Lung (tissue), 12 donors: Measurements from ENCODE around the gene ZBTB39. TPM values are rescaled to one million over a fixed set of nuclear protein-coding genes. Genes with fewer than 3 reads are reported as not detected.
"Not testable (repeated sequence)": the region's sequence is repeated elsewhere in the genome, so short reads cannot be mapped to it uniquely, and the experiment has no call there.

ENCODE experiments used
- ATAC-seq: fragments of 200-7000 bp; cut with Tn5 transposase; one replicate; pipeline ENCODE4 v1.9.1; 2020; ENCODE audit warnings: moderate number of reproducible peaks; ENCODE audit not compliant: insufficient read depth, low FRiP score
- DNase-seq, 3 donors: peaks; one replicate each; pipeline ENCODE4 v3.0.0-alpha.2; 2013 to 2017
- H3K27ac ChIP-seq, 2 donors: one replicate each; pipeline ENCODE4 v1.5.1; 2013; ENCODE audit warnings: mild to moderate bottlenecking in 2 of 2, moderate library complexity in 2 of 2, control low read depth in 1 of 2, inconsistent platforms in 1 of 2, low read depth in 1 of 2, low read length in 1 of 2
- H3K27me3 ChIP-seq, 3 donors: one replicate each; pipeline ENCODE4 v1.5.1; 2013; ENCODE audit warnings: low read length in 2 of 3; ENCODE audit not compliant: control insufficient read depth in 3 of 3, insufficient read depth in 3 of 3
- H3K36me3 ChIP-seq, 4 donors: one replicate each; pipeline ENCODE4 v1.5.1; 2013; ENCODE audit warnings: low read length in 4 of 4, mild to moderate bottlenecking in 1 of 4, moderate library complexity in 1 of 4; ENCODE audit not compliant: control insufficient read depth in 4 of 4, insufficient read depth in 4 of 4
- H3K4me1 ChIP-seq, 5 donors: one replicate each; pipeline ENCODE4 v1.5.1; 2013; ENCODE audit warnings: low read length in 5 of 5, mild to moderate bottlenecking in 2 of 5, moderate library complexity in 1 of 5; ENCODE audit not compliant: control insufficient read depth in 5 of 5, insufficient read depth in 5 of 5
- H3K4me3 ChIP-seq: one replicate; pipeline ENCODE4 v1.5.1; 2013; ENCODE audit warnings: mild to moderate bottlenecking, control low read depth, moderate library complexity
- H3K9ac ChIP-seq, 2 donors: one replicate each; pipeline ENCODE4 v1.5.1; 2013; ENCODE audit warnings: low read length in 2 of 2, control low read depth in 1 of 2; ENCODE audit not compliant: insufficient read depth in 1 of 2
- H3K9me3 ChIP-seq, 4 donors: one replicate each; pipeline ENCODE4 v1.5.1; 2013; ENCODE audit warnings: low read length in 3 of 4, mild to moderate bottlenecking in 1 of 4, moderate library complexity in 1 of 4; ENCODE audit not compliant: control insufficient read depth in 4 of 4, insufficient read depth in 3 of 4
- WGBS, 2 donors: extraction: QIAGEN DNeasy Blood & Tissue Kit; methylation state at CpG; one replicate each; pipeline ENCODE4 v1.1.7; 2013; 5-methylcytosine and 5-hydroxymethylcytosine counted together
- polyA plus RNA-seq, 2 donors: library from polyadenylated mRNA; stranded (reverse); fragments of 200-250 nt; gene quantifications; one replicate each; pipeline ENCODE4 v1.2.1, GENCODE V29; 2013
- total RNA-seq, 2 donors: library from RNA; depleted of rRNA in 1 of 2; stranded (reverse); fragments of >200 nt in 1 of 2; gene quantifications; one replicate each; pipeline ENCODE4 v1.2.1, GENCODE V29; 2014 to 2021
- TF ChIP-seq, protein P1 (sequence below): IDR thresholded peaks from 2 replicates; pipeline ENCODE4 v1.5.1; 2012; ENCODE audit warnings: mild to moderate bottlenecking; ENCODE audit errors: control extremely low read depth, extremely low read depth
- donor health status: control.
- donor health status: control.
- donor health status: Bipolar disorder and iron deficiency.
- donor health status: healthy.
- donor health status: DM: yes; HTN: yes; CAD: no.

The ZBTB39 gene
- total and polyA plus RNA-seq, 4 donors, result 2.2 to 9.1 (median 4.5) TPM

DNA sequence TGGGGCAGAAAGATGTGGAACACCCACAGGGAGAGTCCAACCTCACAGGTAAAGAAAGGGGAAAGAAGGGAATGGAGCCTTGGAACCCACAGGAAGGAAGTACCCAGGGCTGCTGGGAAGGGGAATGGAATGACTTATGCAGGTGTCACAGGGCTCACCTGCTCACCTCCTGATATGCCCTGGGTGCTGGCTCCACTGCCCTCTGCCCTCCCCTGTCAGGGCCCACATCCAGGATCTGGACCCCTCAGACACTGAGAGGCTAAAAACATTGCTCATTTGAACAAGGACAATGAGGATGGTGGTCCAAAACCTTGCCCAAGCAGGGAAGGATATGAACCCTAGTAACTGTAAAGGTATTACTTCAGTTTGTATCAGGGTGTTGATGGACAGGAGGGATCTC is 19.3 kb downstream of the ZBTB39 start:
- Histone ChIP-seq H3K4me1 (peaks cover 0 to 13% (median 10%) of the 10 kb centered on the region in 5 donors), H3K9ac (no peak overlapping the region), H3K27ac (no peak overlapping the region), H3K27me3 (no peaks in the 10 kb centered on the region), H3K36me3 (no peaks in the 10 kb centered on the region), H3K4me3 (no peak overlapping the region), H3K9me3 (no peaks in the 10 kb centered on the region)
- DNase-seq (no peak), ATAC-seq (no peak)
- TF ChIP-seq, protein P1, sequence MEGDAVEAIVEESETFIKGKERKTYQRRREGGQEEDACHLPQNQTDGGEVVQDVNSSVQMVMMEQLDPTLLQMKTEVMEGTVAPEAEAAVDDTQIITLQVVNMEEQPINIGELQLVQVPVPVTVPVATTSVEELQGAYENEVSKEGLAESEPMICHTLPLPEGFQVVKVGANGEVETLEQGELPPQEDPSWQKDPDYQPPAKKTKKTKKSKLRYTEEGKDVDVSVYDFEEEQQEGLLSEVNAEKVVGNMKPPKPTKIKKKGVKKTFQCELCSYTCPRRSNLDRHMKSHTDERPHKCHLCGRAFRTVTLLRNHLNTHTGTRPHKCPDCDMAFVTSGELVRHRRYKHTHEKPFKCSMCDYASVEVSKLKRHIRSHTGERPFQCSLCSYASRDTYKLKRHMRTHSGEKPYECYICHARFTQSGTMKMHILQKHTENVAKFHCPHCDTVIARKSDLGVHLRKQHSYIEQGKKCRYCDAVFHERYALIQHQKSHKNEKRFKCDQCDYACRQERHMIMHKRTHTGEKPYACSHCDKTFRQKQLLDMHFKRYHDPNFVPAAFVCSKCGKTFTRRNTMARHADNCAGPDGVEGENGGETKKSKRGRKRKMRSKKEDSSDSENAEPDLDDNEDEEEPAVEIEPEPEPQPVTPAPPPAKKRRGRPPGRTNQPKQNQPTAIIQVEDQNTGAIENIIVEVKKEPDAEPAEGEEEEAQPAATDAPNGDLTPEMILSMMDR, result no peak

DNA sequence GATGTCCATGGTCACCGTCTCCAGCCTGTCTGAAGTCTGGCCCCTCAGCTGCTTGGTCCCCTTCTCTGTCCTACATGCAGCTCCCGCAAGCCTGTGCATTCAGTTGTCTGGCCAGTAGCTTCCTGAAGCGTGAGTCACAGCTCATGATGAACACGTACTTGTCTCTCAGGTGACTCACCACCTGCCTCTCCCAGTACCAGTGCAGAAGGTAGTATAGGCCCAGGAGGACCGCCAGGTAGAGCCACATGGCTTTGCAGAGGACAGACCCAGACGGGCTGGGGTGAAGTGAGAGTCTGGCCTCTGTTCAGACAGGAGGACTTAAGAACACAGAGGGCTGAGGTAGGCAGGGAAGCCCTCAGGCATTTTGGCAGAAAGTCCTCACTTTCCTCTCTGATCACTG is 20.6 kb downstream of the ZBTB39 start:
- not testable (repeated sequence) for H3K36me3 ChIP-seq, H3K9ac ChIP-seq, H3K27me3 ChIP-seq, DNase-seq, H3K9me3 ChIP-seq, H3K4me3 ChIP-seq, H3K27ac ChIP-seq
- WGBS, 2 donors, result 60 to 85% methylated on average over 4 to 5 of the region's 6 CpGs
- peak; percentile 62 for ATAC-seq
- peaks cover 0 to 11% (median 4%) of the 10 kb centered on the region in 5 donors for H3K4me1 ChIP-seq

DNA sequence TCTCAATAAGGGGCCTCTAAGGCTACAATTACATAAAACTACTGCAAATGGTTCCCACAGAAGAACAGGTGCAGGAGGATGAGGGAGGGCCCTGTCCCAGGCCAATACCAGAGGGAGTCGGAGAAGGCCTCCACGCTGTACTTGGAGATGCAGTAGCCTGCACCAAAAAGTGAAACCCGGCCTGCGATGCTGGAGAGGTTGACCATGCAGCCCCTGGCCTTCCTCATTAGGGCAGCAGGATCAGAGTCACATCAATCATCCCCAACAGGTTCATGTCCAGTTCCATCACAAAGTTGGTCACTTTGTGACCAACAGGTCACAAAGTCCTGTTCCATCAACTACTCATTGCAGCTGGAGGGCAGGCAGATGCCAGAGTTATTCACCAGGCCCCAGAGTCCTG is 23.0 kb downstream of the ZBTB39 start:
- TF ChIP-seq, protein P1, result no peak
- WGBS, 2 donors, result 81 to 98% methylated on average over 4 of the region's 4 CpGs
- H3K36me3 ChIP-seq, result no peaks in the 10 kb centered on the region

DNA sequence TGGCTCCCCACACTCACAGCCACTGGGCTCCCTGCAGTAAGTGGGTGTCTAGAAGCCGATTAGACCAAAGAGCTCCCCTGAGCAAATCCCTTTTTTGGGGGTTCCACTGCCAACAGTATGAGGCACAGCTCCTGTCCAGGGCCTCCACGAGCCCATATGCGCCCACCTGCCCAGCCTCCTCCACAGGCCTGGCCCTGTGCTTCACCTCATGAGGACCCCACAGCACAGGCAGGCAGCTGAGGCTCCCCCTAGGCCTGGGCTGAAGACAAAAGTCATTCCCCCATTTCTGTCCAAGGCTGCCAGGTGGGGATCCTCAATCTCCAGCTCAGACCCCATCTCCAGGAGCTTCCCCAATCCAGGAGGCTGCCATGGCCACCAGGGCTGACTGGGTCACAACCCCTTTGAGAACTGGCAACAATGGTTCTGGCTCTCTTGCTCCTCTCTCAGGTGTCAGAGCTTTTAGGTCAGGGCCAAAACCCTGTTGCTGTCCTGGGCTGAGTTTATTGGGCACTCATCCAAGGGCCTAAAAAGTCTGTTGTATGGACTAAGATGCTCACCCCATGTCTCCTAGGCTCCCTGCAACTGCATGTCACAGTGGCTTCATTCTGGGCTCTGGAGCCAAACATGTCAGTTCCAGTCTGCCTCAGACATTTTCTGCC is 23.6 kb downstream of the ZBTB39 start:
- not testable (repeated sequence) for ATAC-seq, H3K27me3 ChIP-seq, H3K9me3 ChIP-seq, H3K4me3 ChIP-seq, H3K27ac ChIP-seq, H3K4me1 ChIP-seq, DNase-seq, H3K36me3 ChIP-seq, H3K9ac ChIP-seq
- 92 to 96% methylated on average over 3 of the region's 3 CpGs for WGBS, 2 donors

More for the DNA sequence above, 23.0 kb downstream of the ZBTB39 start:
- DNase-seq (no peak), ATAC-seq (no peak)
- Histone ChIP-seq H3K27me3 (no peaks in the 10 kb centered on the region), H3K4me1 (peaks cover 0 to 6% (median 4%) of the 10 kb centered on the region in 5 donors), H3K9me3 (no peaks in the 10 kb centered on the region), H3K27ac (no peak overlapping the region), H3K4me3 (no peak overlapping the region), H3K9ac (no peak overlapping the region)
